Epithelial cell of esophagus (primary cell): ENCODE data around the gene ANGPTL7.

ENCODE experiments used
- DNase-seq: peaks from one replicate; pipeline ENCODE4 v3.0.0; 2010; ENCODE audit warnings: low read depth
- H3K4me3 ChIP-seq: 2 replicates; pipeline ENCODE4 v1.5.1; 2011; ENCODE audit warnings: mild to moderate bottlenecking, low read length, control low read depth
- TF ChIP-seq, protein P1 (sequence below): IDR thresholded peaks from 2 replicates; pipeline ENCODE4 v1.5.1; 2011; ENCODE audit warnings: low read depth, mild to moderate bottlenecking, low read length, control low read depth, inconsistent platforms; ENCODE audit not compliant: insufficient read depth; ENCODE audit errors: missing control alignments

ANGPTL7 gene

GRCh38 chr1:11188858-11189451 is at the start of gene ANGPTL7:
Gene ANGPTL7, plus strand, starts transcription at chr1:11189355. Its CDS starts 225 bp downstream, at chr1:11189580.
- no peak within 1 kb of the TSS for H3K4me3 ChIP-seq
- TF ChIP-seq, protein P1, sequence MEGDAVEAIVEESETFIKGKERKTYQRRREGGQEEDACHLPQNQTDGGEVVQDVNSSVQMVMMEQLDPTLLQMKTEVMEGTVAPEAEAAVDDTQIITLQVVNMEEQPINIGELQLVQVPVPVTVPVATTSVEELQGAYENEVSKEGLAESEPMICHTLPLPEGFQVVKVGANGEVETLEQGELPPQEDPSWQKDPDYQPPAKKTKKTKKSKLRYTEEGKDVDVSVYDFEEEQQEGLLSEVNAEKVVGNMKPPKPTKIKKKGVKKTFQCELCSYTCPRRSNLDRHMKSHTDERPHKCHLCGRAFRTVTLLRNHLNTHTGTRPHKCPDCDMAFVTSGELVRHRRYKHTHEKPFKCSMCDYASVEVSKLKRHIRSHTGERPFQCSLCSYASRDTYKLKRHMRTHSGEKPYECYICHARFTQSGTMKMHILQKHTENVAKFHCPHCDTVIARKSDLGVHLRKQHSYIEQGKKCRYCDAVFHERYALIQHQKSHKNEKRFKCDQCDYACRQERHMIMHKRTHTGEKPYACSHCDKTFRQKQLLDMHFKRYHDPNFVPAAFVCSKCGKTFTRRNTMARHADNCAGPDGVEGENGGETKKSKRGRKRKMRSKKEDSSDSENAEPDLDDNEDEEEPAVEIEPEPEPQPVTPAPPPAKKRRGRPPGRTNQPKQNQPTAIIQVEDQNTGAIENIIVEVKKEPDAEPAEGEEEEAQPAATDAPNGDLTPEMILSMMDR: no peak
- DNase-seq: no peak

- no peak overlapping the region for H3K4me3 ChIP-seq
- no peak for DNase-seq
- TF ChIP-seq, protein P1: no peak
Observed at GRCh38 chr1:11142618-11143391, 46.4 kb upstream of the ANGPTL7 start.

- DNase-seq: no peak
- TF ChIP-seq, protein P1: no peak
Observed at GRCh38 chr1:11143401-11143800, 45.8 kb upstream of the ANGPTL7 start.

GRCh38 chr1:11143907-11144306 is 45.2 kb upstream of the ANGPTL7 start:
- H3K4me3 ChIP-seq: no peak overlapping the region
- no peak for DNase-seq
- TF ChIP-seq, protein P1: no peak

More at GRCh38 chr1:11143401-11143800, 45.8 kb upstream of the ANGPTL7 start:
- H3K4me3 ChIP-seq: no peak overlapping the region

GRCh38 chr1:11144570-11145256 is 44.4 kb upstream of the ANGPTL7 start:
- H3K4me3 ChIP-seq: no peak overlapping the region
- peak; percentile 67 for DNase-seq
- TF ChIP-seq, protein P1: no peak

GRCh38 chr1:11145741-11146140 is 43.4 kb upstream of the ANGPTL7 start:
- DNase-seq: no peak
- TF ChIP-seq, protein P1: no peak
- no peak overlapping the region for H3K4me3 ChIP-seq
